Measurements from ENCODE around the gene ATF7.

- no peak for TF ChIP-seq CTCF (IDR thresholded peaks at IDR 0.05)
- no peak for TF ChIP-seq ZFX (IDR thresholded peaks at IDR 0.05; ENCODE audit: borderline replicate concordance)
These were observed 32.5 kb downstream of the ATF7 start for GRCh38 chr12:53593707-53594106.
